ENCODE data around the gene SH3PXD2A. TPM values are rescaled to one million over a fixed set of nuclear protein-coding genes. Genes with fewer than 3 reads are reported as not detected.

SH3PXD2A gene
- total RNA-seq, 2 experiments from 2014 or later: 6.9 to 7.0 TPM

GRCh38 chr10:103688491-103688890 is 166.9 kb downstream of the SH3PXD2A start:
- no peak overlapping the region for H3K27ac ChIP-seq (ENCODE audit: low read depth in 1 of 2, low read length in 2 of 2)
- H3K9me3 Mint-ChIP-seq: no peaks in the 10 kb centered on the region
- ATAC-seq (ENCODE audit: poor library complexity) (no peak), DNase-seq (no peak)
- no peaks in the 10 kb centered on the region for H3K36me3 Mint-ChIP-seq (ENCODE audit: low read depth)
- no peak overlapping the region for H3K27ac Mint-ChIP-seq
- intact Hi-C loops (cut with DNase I, micrococcal nuclease): loop anchor here (5.0 to 10.0 kb wide), 2 partner anchors 271 to 854 kb away; partner anchors contain the start of gene CYP17A1 (in 1 of the 2)
- no peaks in the 10 kb centered on the region for H3K9me3 ChIP-seq (ENCODE audit: control insufficient read depth in 1 of 2, insufficient read depth in 1 of 2, low read length in 2 of 2)
- H3K4me1 ChIP-seq (ENCODE audit: insufficient read depth, low read length): peaks cover 26% of the 10 kb centered on the region
- peaks cover 4% of the 10 kb centered on the region for H3K27me3 Mint-ChIP-seq
- H3K4me3 Mint-ChIP-seq: no peak overlapping the region
- no peaks in the 10 kb centered on the region for H3K36me3 ChIP-seq (ENCODE audit: insufficient read depth, low read length)
- H3K4me3 ChIP-seq (ENCODE audit: low read length): no peak overlapping the region
- H3K27me3 ChIP-seq (ENCODE audit: control insufficient read depth in 1 of 2, insufficient read depth in 2 of 2, low read length in 2 of 2): no peaks in the 10 kb centered on the region
- TF ChIP-seq CTCF (IDR thresholded peaks at IDR 0.05): no peak
- ChIA-PET CTCF (no interaction called here), POLR2A (no interaction called here)
- H3K4me1 Mint-ChIP-seq (ENCODE audit: low read depth): peaks cover 18% of the 10 kb centered on the region

- H3K4me3 Mint-ChIP-seq: no peak overlapping the region
- CTCF ChIA-PET: no interaction called here
These were observed 167.7 kb downstream of the SH3PXD2A start for GRCh38 chr10:103687718-103688117.

GRCh38 chr10:103687172-103687571 is 168.2 kb downstream of the SH3PXD2A start:
- no peak for TF ChIP-seq CTCF (IDR thresholded peaks at IDR 0.05)
- Mint-ChIP-seq H3K4me3 (no peak overlapping the region), H3K9me3 (no peaks in the 10 kb centered on the region), H3K27me3 (peaks cover 4% of the 10 kb centered on the region), H3K36me3 (ENCODE audit: low read depth) (no peaks in the 10 kb centered on the region), H3K27ac (no peak overlapping the region), H3K4me1 (ENCODE audit: low read depth) (peaks cover 15% of the 10 kb centered on the region)
- Histone ChIP-seq H3K9me3 (ENCODE audit: control insufficient read depth in 1 of 2, insufficient read depth in 1 of 2, low read length in 2 of 2) (no peaks in the 10 kb centered on the region), H3K4me3 (ENCODE audit: low read length) (no peak overlapping the region), H3K27me3 (ENCODE audit: control insufficient read depth in 1 of 2, insufficient read depth in 2 of 2, low read length in 2 of 2) (no peaks in the 10 kb centered on the region), H3K36me3 (ENCODE audit: insufficient read depth, low read length) (no peaks in the 10 kb centered on the region), H3K27ac (ENCODE audit: low read depth in 1 of 2, low read length in 2 of 2) (no peak overlapping the region), H3K4me1 (ENCODE audit: insufficient read depth, low read length) (peaks cover 15% of the 10 kb centered on the region)
- ChIA-PET POLR2A (interaction anchor here (0.8 to 1.0 kb wide), 2 partner anchors 9 to 225 kb away, joined by 3 to 4 read pairs; no protein-coding TSS in a partner anchor), CTCF (interaction anchor here (0.9 to 2.6 kb wide), 8 partner anchors 9 to 126 kb away, joined by 3 to 30 read pairs (median 8); no protein-coding TSS in a partner anchor)
- DNase-seq (no peak), ATAC-seq (ENCODE audit: poor library complexity) (no peak)
- intact Hi-C loops (cut with DNase I, micrococcal nuclease): loop anchor here (2.0 to 10.0 kb wide), 3 partner anchors 270 to 852 kb away; partner anchors contain the start of gene CYP17A1 (in 1 of the 2)

More at GRCh38 chr10:103687718-103688117, 167.7 kb downstream of the SH3PXD2A start:
- H3K36me3 Mint-ChIP-seq (ENCODE audit: low read depth): no peaks in the 10 kb centered on the region
- H3K9me3 Mint-ChIP-seq: no peaks in the 10 kb centered on the region
- no peaks in the 10 kb centered on the region for H3K36me3 ChIP-seq (ENCODE audit: insufficient read depth, low read length)
- TF ChIP-seq CTCF (IDR thresholded peaks at IDR 0.05): no peak
- H3K4me3 ChIP-seq (ENCODE audit: low read length): no peak overlapping the region
- intact Hi-C loops (cut with DNase I, micrococcal nuclease): loop anchor here (2.0 to 10.0 kb wide), 3 partner anchors 270 to 853 kb away; partner anchors contain the start of gene CYP17A1 (in 1 of the 2)
- no peak overlapping the region for H3K27ac Mint-ChIP-seq
- POLR2A ChIA-PET: no interaction called here
- peaks cover 4% of the 10 kb centered on the region for H3K27me3 Mint-ChIP-seq
- H3K27ac ChIP-seq (ENCODE audit: low read depth in 1 of 2, low read length in 2 of 2): no peak overlapping the region
- no peaks in the 10 kb centered on the region for H3K27me3 ChIP-seq (ENCODE audit: control insufficient read depth in 1 of 2, insufficient read depth in 2 of 2, low read length in 2 of 2)
- no peak for ATAC-seq (ENCODE audit: poor library complexity)
- no peaks in the 10 kb centered on the region for H3K9me3 ChIP-seq (ENCODE audit: control insufficient read depth in 1 of 2, insufficient read depth in 1 of 2, low read length in 2 of 2)
- peaks cover 15% of the 10 kb centered on the region for H3K4me1 Mint-ChIP-seq (ENCODE audit: low read depth)
- H3K4me1 ChIP-seq (ENCODE audit: insufficient read depth, low read length): peaks cover 20% of the 10 kb centered on the region
- DNase-seq: no peak
